GM19193 (cell line): Measurements from ENCODE around the gene MDGA2.

Experiments
- POLR2A ChIP-seq: IDR thresholded peaks from 4 replicates; pipeline ENCODE4 v1.6.1; 2011; ENCODE audit not compliant: insufficient read depth, insufficient read length; ENCODE audit errors: extremely low read depth

The MDGA2 gene

DNA sequence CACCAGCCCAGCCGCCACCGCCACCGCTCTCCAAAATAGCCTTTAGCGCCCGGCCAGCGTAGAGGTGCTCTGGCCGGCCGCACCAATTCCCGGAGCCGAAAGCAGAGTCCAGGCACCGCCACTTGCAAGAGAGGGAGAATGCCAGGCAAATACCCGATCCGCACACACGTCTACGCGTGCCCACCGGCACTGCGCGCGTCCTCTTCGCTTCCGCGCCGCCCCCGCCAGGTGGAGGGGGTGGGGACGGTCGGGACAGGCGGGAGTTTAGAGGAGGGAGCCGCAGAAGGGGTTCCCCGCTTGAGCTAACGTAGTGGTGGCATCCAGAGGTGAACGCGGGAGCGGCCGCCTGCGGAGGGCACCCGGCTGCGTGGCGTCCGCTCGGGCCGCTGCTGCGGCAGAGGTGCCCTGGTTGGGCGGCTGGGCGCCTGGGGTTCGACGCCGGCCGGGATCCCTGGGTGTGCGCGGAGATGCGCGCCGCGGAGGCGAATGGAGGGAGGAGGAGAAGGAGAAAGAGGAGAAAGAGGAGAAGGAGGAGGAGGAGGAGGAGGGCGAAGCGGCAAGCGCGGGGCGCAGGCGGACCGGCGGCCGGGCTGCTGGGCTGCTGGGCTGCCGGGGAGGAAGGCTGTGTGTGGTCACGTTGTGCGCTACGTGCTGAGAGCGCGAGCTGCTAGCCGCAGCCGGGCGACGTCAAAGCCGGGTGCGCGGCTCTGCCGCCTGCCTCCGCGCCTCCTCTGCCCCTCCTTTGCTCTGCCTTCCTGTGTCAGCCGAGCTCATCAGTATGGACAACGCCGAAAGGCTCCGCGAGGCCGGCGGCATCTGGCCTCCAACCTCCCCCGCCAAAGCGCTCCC lies at the start of gene MDGA2:
MDGA2 (minus strand) TSS at position 140 of the 849 bp plus-strand sequence.
- no peak for TF ChIP-seq POLR2A

- TF ChIP-seq POLR2A = no peak
These were observed 47.7 kb upstream of the MDGA2 start for GRCh38 chr14:47722929-47723693.

- no peak for TF ChIP-seq POLR2A
These were observed 44.9 kb upstream of the MDGA2 start for GRCh38 chr14:47720281-47720680.

- TF ChIP-seq POLR2A = no peak
These were observed 39.9 kb upstream of the MDGA2 start for GRCh38 chr14:47715330-47715729.

- no peak for TF ChIP-seq POLR2A
These were observed 35.2 kb upstream of the MDGA2 start for GRCh38 chr14:47710581-47710980.

GRCh38 chr14:47705683-47706082 lies 30.3 kb upstream of the MDGA2 start:
- no peak for TF ChIP-seq POLR2A

- TF ChIP-seq POLR2A = no peak
These were observed 16.4 kb upstream of the MDGA2 start for GRCh38 chr14:47691829-47692228.

- TF ChIP-seq POLR2A = no peak
These were observed 3.6 kb upstream of the MDGA2 start for GRCh38 chr14:47678993-47679392.

- TF ChIP-seq POLR2A = no peak
These were observed 2.8 kb upstream of the MDGA2 start for GRCh38 chr14:47678157-47678556.

- TF ChIP-seq POLR2A = no peak
These were observed 861 bp upstream of the MDGA2 start for GRCh38 chr14:47676315-47676617.

DNA sequence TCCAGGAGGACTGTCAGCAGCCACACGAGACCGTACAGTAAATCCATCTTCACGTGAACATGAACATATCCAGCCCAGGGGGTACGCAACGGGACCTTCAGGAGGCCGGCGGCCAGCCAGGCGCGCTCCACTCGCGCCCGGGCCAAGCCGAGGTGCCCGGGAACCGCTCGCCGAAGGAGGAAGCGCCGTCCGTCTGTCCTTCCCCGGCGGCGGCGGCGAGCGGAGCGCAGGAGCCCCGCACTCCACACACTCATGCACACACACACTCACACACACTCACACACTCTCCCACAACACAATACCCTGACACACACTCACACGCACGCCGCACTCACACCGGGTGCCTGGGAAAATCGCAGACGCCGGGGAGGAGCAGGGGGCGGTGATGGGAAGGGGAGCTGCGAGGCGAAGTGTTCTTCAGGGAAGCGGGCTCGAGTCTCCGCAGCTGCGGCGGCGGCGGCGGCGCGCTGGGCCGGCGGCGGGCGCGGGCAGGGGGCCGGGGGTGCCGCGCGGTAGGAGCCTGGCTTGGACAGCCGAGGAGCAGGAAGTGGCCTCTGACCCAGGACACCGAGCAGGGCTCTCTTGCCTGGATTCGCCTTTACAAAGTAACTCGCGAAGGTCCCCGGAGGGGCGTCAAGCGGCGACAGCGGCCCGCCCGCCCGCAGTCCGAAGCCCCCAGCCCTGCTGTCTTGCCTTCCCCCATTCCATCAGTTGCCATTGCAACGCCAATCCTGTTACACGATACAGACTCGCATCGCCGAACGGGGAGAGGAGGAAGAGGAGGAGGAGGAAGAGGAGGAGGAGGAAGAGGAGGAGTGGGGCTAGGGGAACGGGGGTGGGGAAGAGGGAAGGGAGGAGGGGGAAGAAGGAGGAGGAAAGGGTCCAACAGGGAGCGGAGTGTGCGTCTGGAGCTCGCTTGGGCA lies 601 bp downstream of the MDGA2 start:
- TF ChIP-seq POLR2A = no peak

DNA sequence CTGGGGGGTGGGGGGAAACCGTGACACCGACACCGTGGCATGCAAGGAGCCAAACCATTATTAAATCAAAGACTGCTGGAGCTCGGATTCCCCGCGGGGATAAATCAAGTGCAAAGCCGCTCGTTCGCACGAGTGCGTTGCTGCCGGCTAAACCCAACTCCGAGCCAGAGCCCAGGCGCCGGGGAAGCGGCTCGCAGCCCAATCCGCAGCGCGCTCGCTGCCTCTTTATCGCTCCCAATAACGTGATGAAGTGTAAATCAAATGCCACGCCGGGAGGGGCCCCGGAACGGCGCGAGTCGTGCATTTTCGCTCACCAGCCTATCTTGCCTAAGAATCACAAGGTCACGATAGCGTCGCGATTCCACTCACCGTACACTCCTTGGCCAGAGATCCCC lies 1.3 kb downstream of the MDGA2 start:
- no peak for TF ChIP-seq POLR2A

GRCh38 chr14:47665337-47666134 lies 9.9 kb downstream of the MDGA2 start:
- TF ChIP-seq POLR2A = no peak

DNA sequence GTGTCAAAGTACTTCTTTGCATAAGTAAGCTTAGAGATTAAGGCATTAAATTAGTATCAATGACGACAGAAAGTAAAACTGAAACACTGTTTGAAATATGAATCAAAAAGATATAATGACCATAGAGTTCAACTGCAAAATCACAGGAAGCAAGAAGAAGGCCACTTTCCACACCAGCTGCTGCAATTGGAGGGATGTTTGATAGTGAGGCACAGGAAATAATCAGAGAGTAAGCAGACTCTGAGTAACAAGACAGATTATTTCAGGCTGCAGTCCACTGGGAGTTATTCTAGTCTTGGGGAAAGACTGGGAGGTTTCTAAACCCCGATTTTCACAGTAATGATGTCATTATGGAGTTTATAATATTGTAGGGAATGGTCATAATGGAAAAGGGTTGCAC lies 12.9 kb downstream of the MDGA2 start:
- no peak for TF ChIP-seq POLR2A
